GM23248 (cell line): ENCODE data around the gene KLK1. TPM values are rescaled to one million over a fixed set of nuclear protein-coding genes. Genes with fewer than 3 reads are reported as not detected.

ENCODE experiments used
- DNase-seq: peaks from one replicate; pipeline ENCODE4 v3.0.0-alpha.2; 2015
- H2AFZ ChIP-seq: fragments of 200-600 bp; sonication (generic); 2 replicates; pipeline ENCODE4 v1.6.1; 2016; ENCODE audit warnings: antibody characterized with exemption
- H3F3A ChIP-seq: fragments of 200-600 bp; sonication (generic); 2 replicates; pipeline ENCODE4 v1.6.1; 2016; ENCODE audit warnings: mild to moderate bottlenecking, antibody characterized with exemption, mixed run types; ENCODE audit not compliant: insufficient read depth
- H3K27ac ChIP-seq: fragments of 200-600 bp; sonication (generic); 2 replicates; pipeline ENCODE4 v1.5.1; 2016; ENCODE audit warnings: mild to moderate bottlenecking
- H3K27me3 ChIP-seq: fragments of 200-600 bp; sonication (generic); replicated peaks from 2 replicates; pipeline ENCODE4 v1.6.1; 2016; ENCODE audit warnings: mild to moderate bottlenecking; ENCODE audit not compliant: insufficient read depth
- H3K36me3 ChIP-seq: fragments of 200-600 bp; sonication (generic); 2 replicates; pipeline ENCODE4 v1.6.1; 2016; ENCODE audit warnings: low read depth, mild to moderate bottlenecking
- H3K4me1 ChIP-seq: fragments of 200-600 bp; sonication (generic); 2 replicates; pipeline ENCODE4 v1.6.1; 2016; ENCODE audit warnings: mild to moderate bottlenecking; ENCODE audit not compliant: insufficient read depth
- H3K4me2 ChIP-seq: fragments of 200-600 bp; sonication (generic); one replicate; pipeline ENCODE4 v1.6.1; 2016; ENCODE audit warnings: mild to moderate bottlenecking; ENCODE audit not compliant: unreplicated experiment
- H3K4me3 ChIP-seq: fragments of 200-600 bp; sonication (generic); 2 replicates; pipeline ENCODE4 v1.5.1; 2016; ENCODE audit warnings: mild to moderate bottlenecking
- H3K79me2 ChIP-seq: fragments of 200-600 bp; sonication (generic); 2 replicates; pipeline ENCODE4 v1.6.1; 2016; ENCODE audit warnings: mild to moderate bottlenecking; ENCODE audit not compliant: insufficient read depth
- H3K9ac ChIP-seq: fragments of 200-600 bp; sonication (generic); 2 replicates; pipeline ENCODE4 v1.6.1; 2016; ENCODE audit warnings: mild to moderate bottlenecking
- H3K9me2 ChIP-seq: fragments of 200-600 bp; sonication (generic); 2 replicates; pipeline ENCODE4 v1.6.1; 2016; ENCODE audit warnings: mixed run types, mild to moderate bottlenecking, moderate library complexity; ENCODE audit not compliant: insufficient read depth
- H3K9me3 ChIP-seq: fragments of 200-600 bp; sonication (generic); one replicate; pipeline ENCODE4 v1.6.1; 2017; ENCODE audit warnings: low read depth
- H4K20me1 ChIP-seq: fragments of 200-600 bp; sonication (generic); 2 replicates; pipeline ENCODE4 v1.6.0; 2016; ENCODE audit not compliant: insufficient read depth
- EZH2 ChIP-seq: fragments of 200-600 bp; sonication (generic); IDR thresholded peaks from 2 replicates; pipeline ENCODE4 v1.6.1; 2018; ENCODE audit warnings: antibody characterized with exemption, mild to moderate bottlenecking; ENCODE audit not compliant: insufficient read depth, poor library complexity, severe bottlenecking
- EZH2phosphoT487 ChIP-seq: fragments of 200-600 bp; sonication (generic); IDR thresholded peaks from 2 replicates; pipeline ENCODE4 v1.6.1; 2018; ENCODE audit warnings: antibody characterized with exemption, moderate library complexity, mild to moderate bottlenecking, low read depth; ENCODE audit not compliant: insufficient read depth
- WGBS, 2 experiments: methylation state at CpG; one replicate each; pipeline ENCODE4 v1.1.6; 2015 to 2017; ENCODE audit warnings: low lambda C conversion rate in 2 of 2, low coverage in 1 of 2; ENCODE audit errors: missing lambda C conversion rate in 2 of 2; 5-methylcytosine and 5-hydroxymethylcytosine counted together
- in situ Hi-C: fragments of 300-500 bp; cut with MboI; formaldehyde crosslinking; loops from 2 replicates; pipeline ENCODE4 v1.15.0; 2020
- polyA plus RNA-seq: library from polyadenylated mRNA; unstranded; fragments of >200 nt; fragmentation: Nextera tagmentation; extraction: Ambion mirVana; gene quantifications from 2 replicates; pipeline ENCODE4 v1.2.1, GENCODE V29; 2016
- total RNA-seq: library from RNA; depleted of rRNA; stranded (reverse); fragments of >200 nt; shearing (Covaris generic); gene quantifications from 2 replicates; pipeline ENCODE4 v1.2.3, GENCODE V29; 2014

Gene KLK1
- total and polyA plus RNA-seq, 2 experiments from 2014 or later = not detected

GRCh38 chr19:50818859-50819472 lies 4.6 kb downstream of the KLK1 start:
- H3K79me2 ChIP-seq = no peaks in the 10 kb centered on the region
- H3K9me2 ChIP-seq = no peaks in the 10 kb centered on the region
- in situ Hi-C loops = no loop called here
- H3K27ac ChIP-seq = no peak overlapping the region
- H2AFZ ChIP-seq = no peak overlapping the region
- no peaks in the 10 kb centered on the region for H3K36me3 ChIP-seq
- no peak overlapping the region for H3K4me3 ChIP-seq
- H3K9me3 ChIP-seq = no peaks in the 10 kb centered on the region
- WGBS, 2 experiments = 40 to 42% methylated on average over 12 of the region's 12 CpGs
- peaks cover 38% of the 10 kb centered on the region for H3K27me3 ChIP-seq
- DNase-seq = no peak
- no peaks in the 10 kb centered on the region for H4K20me1 ChIP-seq
- H3K4me1 ChIP-seq = no peaks in the 10 kb centered on the region
- no peak for TF ChIP-seq EZH2
- TF ChIP-seq EZH2phosphoT487 = no peak
- no peak overlapping the region for H3K4me2 ChIP-seq
- H3F3A ChIP-seq = no peaks in the 10 kb centered on the region
- H3K9ac ChIP-seq = no peak overlapping the region

- no peaks in the 10 kb centered on the region for H3K79me2 ChIP-seq
- H3F3A ChIP-seq = no peaks in the 10 kb centered on the region
- no peaks in the 10 kb centered on the region for H3K36me3 ChIP-seq
- H3K4me3 ChIP-seq = peak overlapping the region; percentile 31; the same call in 1 of the 2 replicates
- DNase-seq = peak; percentile 52
- H3K27me3 ChIP-seq = peaks cover 44% of the 10 kb centered on the region
- TF ChIP-seq EZH2 = no peak
- TF ChIP-seq EZH2phosphoT487 = no peak
- H2AFZ ChIP-seq = peak overlapping the region; percentile 52; the same call in 1 of the 2 replicates
- H3K4me2 ChIP-seq = peak overlapping the region; percentile 13
- H3K9ac ChIP-seq = no peak overlapping the region
- WGBS, 2 experiments = 6 to 7% methylated on average over 38 to 50 of the region's 52 CpGs
- in situ Hi-C loops = no loop called here
- no peaks in the 10 kb centered on the region for H3K9me2 ChIP-seq
- H3K27ac ChIP-seq = no peak overlapping the region
- no peaks in the 10 kb centered on the region for H3K9me3 ChIP-seq
- no peaks in the 10 kb centered on the region for H3K4me1 ChIP-seq
- H4K20me1 ChIP-seq = no peaks in the 10 kb centered on the region
Measured at GRCh38 chr19:50817941-50818858, 5.4 kb downstream of the KLK1 start.

GRCh38 chr19:50815439-50815838 lies 8.1 kb downstream of the KLK1 start:
- WGBS, 2 experiments = 78 to 85% methylated on average over 1 of the region's 1 CpG
- Histone ChIP-seq H2AFZ (no peak overlapping the region), H3K27ac (no peak overlapping the region), H3K4me2 (no peak overlapping the region), H3K4me3 (no peak overlapping the region), H3K27me3 (peaks cover 30% of the 10 kb centered on the region), H3K9me3 (no peaks in the 10 kb centered on the region), H3F3A (no peaks in the 10 kb centered on the region), H4K20me1 (no peaks in the 10 kb centered on the region), H3K4me1 (no peaks in the 10 kb centered on the region), H3K36me3 (no peaks in the 10 kb centered on the region), H3K9me2 (no peaks in the 10 kb centered on the region), H3K79me2 (no peaks in the 10 kb centered on the region), H3K9ac (no peak overlapping the region)
- no peak for TF ChIP-seq EZH2phosphoT487
- TF ChIP-seq EZH2 = no peak
- DNase-seq = no peak
- in situ Hi-C loops = no loop called here

- Histone ChIP-seq H3K9me2 (no peaks in the 10 kb centered on the region), H3K4me1 (no peaks in the 10 kb centered on the region), H3K9ac (no peak overlapping the region), H3K27me3 (peaks cover 24% of the 10 kb centered on the region; the same call in 1 of the 2 replicates), H2AFZ (no peak overlapping the region), H3K36me3 (no peaks in the 10 kb centered on the region), H3K4me3 (no peak overlapping the region), H3K79me2 (no peaks in the 10 kb centered on the region), H4K20me1 (no peaks in the 10 kb centered on the region), H3K27ac (no peak overlapping the region), H3F3A (no peaks in the 10 kb centered on the region), H3K4me2 (no peak overlapping the region), H3K9me3 (no peaks in the 10 kb centered on the region)
- DNase-seq = no peak
- TF ChIP-seq EZH2 = no peak
- no peak for TF ChIP-seq EZH2phosphoT487
- WGBS, 2 experiments = 48 to 58% methylated on average over 5 of the region's 5 CpGs
- in situ Hi-C loops = no loop called here
Measured at GRCh38 chr19:50814883-50815282, 8.7 kb downstream of the KLK1 start.
